GM12892 (cell line): Measurements from ENCODE around the gene UNCX.

ENCODE experiments used
- POLR2A ChIP-seq: IDR thresholded peaks from 2 replicates; pipeline ENCODE4 v1.6.1; 2011; ENCODE audit warnings: low read depth, low read length, control low read depth
- POLR2AphosphoS5 ChIP-seq: IDR thresholded peaks from 2 replicates; pipeline ENCODE4 v1.6.1; 2011; ENCODE audit warnings: low read depth, low read length, control low read depth
- TAF1 ChIP-seq: IDR thresholded peaks from 2 replicates; pipeline ENCODE4 v1.6.1; 2011; ENCODE audit warnings: low read depth, mild to moderate bottlenecking, control low read depth, low read length, borderline replicate concordance

- no peak for TF ChIP-seq POLR2AphosphoS5
- TF ChIP-seq TAF1: no peak
- TF ChIP-seq POLR2A: no peak
Observed at GRCh38 chr7:1246160-1246870, 13.6 kb downstream of the UNCX start.
